Measurements from ENCODE around the gene AP3S1.

The AP3S1 gene

DNA sequence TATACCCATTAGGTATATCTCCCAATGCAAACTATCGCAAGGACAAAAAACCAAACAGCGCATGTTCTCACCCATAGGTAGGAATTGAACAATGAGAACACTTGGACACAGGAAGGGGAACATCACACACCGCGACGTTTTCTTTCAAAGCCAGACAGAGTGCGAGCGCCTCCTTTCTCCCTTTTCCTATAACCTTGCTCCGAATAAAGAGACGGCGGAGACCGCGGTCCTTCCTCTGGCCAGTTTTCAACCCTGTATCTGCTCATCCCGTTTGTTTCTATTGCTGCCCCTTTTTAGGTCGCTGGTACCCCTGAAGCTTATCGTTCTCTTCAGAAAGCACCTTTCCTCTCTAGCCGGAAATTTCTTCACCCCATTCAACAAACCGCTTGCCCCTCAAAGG lies 121.8 kb downstream of the AP3S1 start:
- Histone ChIP-seq H3K36me3 (ENCODE audit: control insufficient read depth in 2 of 2, insufficient read depth in 1 of 2, low read length in 2 of 2) (no peaks in the 10 kb centered on the region), H3K4me1 (ENCODE audit: control insufficient read depth, insufficient read depth, low read length) (no peaks in the 10 kb centered on the region), H3K9me3 (ENCODE audit: control insufficient read depth, insufficient read depth, low read depth, low read length) (no peaks in the 10 kb centered on the region), H3K4me3 (ENCODE audit: low read depth, low read length) (no peak overlapping the region), H3K27ac (ENCODE audit: extremely low read depth, low read depth, low read length) (no peak overlapping the region)
- ChIA-PET CTCF (no interaction called here), POLR2A (no interaction called here)
- TF ChIP-seq, protein P1, sequence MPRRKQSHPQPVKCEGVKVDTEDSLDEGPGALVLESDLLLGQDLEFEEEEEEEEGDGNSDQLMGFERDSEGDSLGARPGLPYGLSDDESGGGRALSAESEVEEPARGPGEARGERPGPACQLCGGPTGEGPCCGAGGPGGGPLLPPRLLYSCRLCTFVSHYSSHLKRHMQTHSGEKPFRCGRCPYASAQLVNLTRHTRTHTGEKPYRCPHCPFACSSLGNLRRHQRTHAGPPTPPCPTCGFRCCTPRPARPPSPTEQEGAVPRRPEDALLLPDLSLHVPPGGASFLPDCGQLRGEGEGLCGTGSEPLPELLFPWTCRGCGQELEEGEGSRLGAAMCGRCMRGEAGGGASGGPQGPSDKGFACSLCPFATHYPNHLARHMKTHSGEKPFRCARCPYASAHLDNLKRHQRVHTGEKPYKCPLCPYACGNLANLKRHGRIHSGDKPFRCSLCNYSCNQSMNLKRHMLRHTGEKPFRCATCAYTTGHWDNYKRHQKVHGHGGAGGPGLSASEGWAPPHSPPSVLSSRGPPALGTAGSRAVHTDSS (tag by site-specific recombination; IDR thresholded peaks at IDR 0.05) = no peak
- TF ChIP-seq, protein P2, sequence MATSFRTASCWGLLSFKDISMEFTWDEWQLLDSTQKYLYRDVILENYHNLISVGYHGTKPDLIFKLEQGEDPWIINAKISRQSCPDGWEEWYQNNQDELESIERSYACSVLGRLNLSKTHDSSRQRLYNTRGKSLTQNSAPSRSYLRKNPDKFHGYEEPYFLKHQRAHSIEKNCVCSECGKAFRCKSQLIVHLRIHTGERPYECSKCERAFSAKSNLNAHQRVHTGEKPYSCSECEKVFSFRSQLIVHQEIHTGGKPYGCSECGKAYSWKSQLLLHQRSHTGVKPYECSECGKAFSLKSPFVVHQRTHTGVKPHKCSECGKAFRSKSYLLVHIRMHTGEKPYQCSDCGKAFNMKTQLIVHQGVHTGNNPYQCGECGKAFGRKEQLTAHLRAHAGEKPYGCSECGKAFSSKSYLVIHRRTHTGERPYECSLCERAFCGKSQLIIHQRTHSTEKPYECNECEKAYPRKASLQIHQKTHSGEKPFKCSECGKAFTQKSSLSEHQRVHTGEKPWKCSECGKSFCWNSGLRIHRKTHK (tag by site-specific recombination; IDR thresholded peaks at IDR 0.05) = no peak
- no peak for TF ChIP-seq ZBTB8A (tag by site-specific recombination; IDR thresholded peaks at IDR 0.05)

Data from HEK293 (cell line).